HUES64 (cell line): Measurements from ENCODE around the gene DIPK1C.
A peak's percentile ranks its signal among the peaks of the same experiment; 100 is the strongest.

Source experiments
- H3K27ac ChIP-seq: 2 replicates; pipeline ENCODE4 v1.7.0; 2013; ENCODE audit warnings: low read depth, low read length, inconsistent platforms
- H3K27me3 ChIP-seq: 2 replicates; pipeline ENCODE4 v1.6.1; 2013; ENCODE audit warnings: mild to moderate bottlenecking, low read length; ENCODE audit not compliant: insufficient read depth
- H3K36me3 ChIP-seq: 2 replicates; pipeline ENCODE4 v1.6.1; 2013; ENCODE audit warnings: mild to moderate bottlenecking, low read length; ENCODE audit not compliant: insufficient read depth
- H3K4me1 ChIP-seq: 2 replicates; pipeline ENCODE4 v1.6.1; 2013; ENCODE audit warnings: mild to moderate bottlenecking, low read length, moderate library complexity; ENCODE audit not compliant: insufficient read depth
- H3K4me3 ChIP-seq: 2 replicates; pipeline ENCODE4 v1.5.1; 2013; ENCODE audit warnings: mild to moderate bottlenecking, low read length, moderate library complexity
- H3K9ac ChIP-seq: 2 replicates; pipeline ENCODE4 v1.6.1; 2013; ENCODE audit warnings: mild to moderate bottlenecking, low read depth, low read length
- H3K9me3 ChIP-seq: 2 replicates; pipeline ENCODE4 v1.6.1; 2013; ENCODE audit warnings: low read depth, low read length; ENCODE audit not compliant: insufficient read depth
- WGBS: fragments of 150-250, 120-280 bp; methylation state at CpG from one replicate; pipeline ENCODE4 v1.1.7; 2013; ENCODE audit warnings: missing lambda C conversion rate; 5-methylcytosine and 5-hydroxymethylcytosine counted together

The DIPK1C gene

GRCh38 chr18:74463254-74463653, 6.1 kb upstream of the DIPK1C start:
- Histone ChIP-seq H3K4me1 (no peaks in the 10 kb centered on the region), H3K9ac (no peak overlapping the region), H3K4me3 (no peak overlapping the region), H3K36me3 (no peaks in the 10 kb centered on the region), H3K27me3 (peaks cover 18% of the 10 kb centered on the region), H3K27ac (no peak overlapping the region), H3K9me3 (no peaks in the 10 kb centered on the region)
- WGBS: 92% methylated on average over 6 of the region's 8 CpGs

- Histone ChIP-seq H3K9ac (no peak overlapping the region), H3K36me3 (no peaks in the 10 kb centered on the region), H3K27me3 (peaks cover 41% of the 10 kb centered on the region), H3K4me1 (0 out of 2 replicates have a peak, but pooled peaks cover 4% of the 10 kb centered on the region), H3K4me3 (no peak overlapping the region), H3K9me3 (no peaks in the 10 kb centered on the region), H3K27ac (no peak overlapping the region)
- WGBS: 95% methylated on average over 7 of the region's 7 CpGs
Measured at GRCh38 chr18:74460825-74461224, 3.7 kb upstream of the DIPK1C start.

DNA sequence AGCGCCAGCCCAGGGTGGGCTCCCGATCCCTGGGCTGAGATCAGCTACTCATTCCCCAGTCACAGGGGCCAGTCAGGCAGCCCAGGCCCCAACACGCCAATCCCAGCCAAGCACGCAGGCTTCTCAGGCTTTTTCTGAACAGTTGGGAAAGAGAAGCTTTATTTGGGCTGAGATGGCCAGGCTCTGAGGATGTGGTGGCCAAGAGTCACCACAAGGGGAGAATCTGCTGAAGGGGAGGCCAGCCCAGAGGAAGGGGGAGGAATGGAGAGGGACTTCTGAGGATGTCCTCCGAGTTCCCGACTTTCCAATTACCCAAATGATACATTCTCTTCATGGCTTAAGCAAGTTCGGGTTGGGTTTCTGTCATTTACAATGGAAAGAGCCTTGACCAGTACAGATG, 2.8 kb upstream of the DIPK1C start:
- Histone ChIP-seq H3K27ac (no peak overlapping the region), H3K36me3 (no peaks in the 10 kb centered on the region), H3K4me1 (0 out of 2 replicates have a peak, but pooled peaks cover 5% of the 10 kb centered on the region), H3K27me3 (peaks cover 50% of the 10 kb centered on the region), H3K9ac (no peak overlapping the region), H3K4me3 (no peak overlapping the region), H3K9me3 (no peaks in the 10 kb centered on the region)
- WGBS: 57% methylated on average over 7 of the region's 7 CpGs

- Histone ChIP-seq H3K4me1 (0 out of 2 replicates have a peak, but pooled peaks cover 9% of the 10 kb centered on the region), H3K4me3 (peak overlapping the region; percentile 46; the same call in 1 of the 2 replicates)
Measured at GRCh38 chr18:74457725-74458421, 765 bp upstream of the DIPK1C start.

GRCh38 chr18:74456349-74457042, 612 bp downstream of the DIPK1C start:
- Histone ChIP-seq H3K36me3 (no peaks in the 10 kb centered on the region), H3K4me1 (0 out of 2 replicates have a peak, but pooled peaks cover 9% of the 10 kb centered on the region), H3K27ac (no peak overlapping the region), H3K27me3 (peaks cover 60% of the 10 kb centered on the region), H3K9ac (peak overlapping the region; percentile 21), H3K9me3 (no peaks in the 10 kb centered on the region), H3K4me3 (peak overlapping the region; percentile 61)
- WGBS: 1% methylated on average over 69 of the region's 69 CpGs

More at GRCh38 chr18:74457725-74458421, 765 bp upstream of the DIPK1C start:
- Histone ChIP-seq H3K27me3 (peaks cover 60% of the 10 kb centered on the region), H3K36me3 (no peaks in the 10 kb centered on the region), H3K9ac (no peak overlapping the region), H3K9me3 (no peaks in the 10 kb centered on the region), H3K27ac (no peak overlapping the region)
- WGBS: 64% methylated on average over 34 of the region's 34 CpGs

- Histone ChIP-seq H3K27me3 (peaks cover 60% of the 10 kb centered on the region), H3K9ac (no peak overlapping the region), H3K9me3 (no peaks in the 10 kb centered on the region), H3K27ac (no peak overlapping the region), H3K4me1 (0 out of 2 replicates have a peak, but pooled peaks cover 9% of the 10 kb centered on the region), H3K36me3 (no peaks in the 10 kb centered on the region), H3K4me3 (peak overlapping the region; percentile 61)
- 19% methylated on average over 7 of the region's 7 CpGs for WGBS
Measured at GRCh38 chr18:74456017-74456348, 1.1 kb downstream of the DIPK1C start.

DNA sequence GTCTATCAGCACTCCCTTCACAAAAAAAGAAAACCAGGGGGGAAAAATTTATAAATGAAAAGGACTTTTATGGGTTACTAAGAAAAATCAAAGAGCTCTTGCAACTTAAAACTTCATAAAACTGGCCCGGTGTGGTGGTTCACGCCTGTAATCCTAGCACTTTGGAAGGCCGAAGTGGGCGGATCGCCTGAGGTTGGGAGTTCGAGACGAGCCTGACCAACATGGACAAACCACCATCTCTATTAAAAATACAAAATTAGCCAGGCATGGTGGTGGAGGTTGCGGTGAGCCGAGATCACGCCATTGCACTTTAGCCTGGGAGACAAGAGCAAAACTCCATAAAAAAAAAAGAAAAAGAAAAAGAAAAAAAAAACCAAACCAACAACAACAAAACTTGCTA, 1.7 kb downstream of the DIPK1C start:
- no peaks in the 10 kb centered on the region for H3K9me3 ChIP-seq
- no peak overlapping the region for H3K27ac ChIP-seq
- no peaks in the 10 kb centered on the region for H3K36me3 ChIP-seq
- peaks cover 58% of the 10 kb centered on the region for H3K27me3 ChIP-seq
- 0 out of 2 replicates have a peak, but pooled peaks cover 9% of the 10 kb centered on the region for H3K4me1 ChIP-seq
- no peak overlapping the region for H3K4me3 ChIP-seq
- H3K9ac ChIP-seq: no peak overlapping the region
- WGBS: 94% methylated on average over 10 of the region's 10 CpGs

GRCh38 chr18:74454279-74454751, 2.8 kb downstream of the DIPK1C start:
- H3K27ac ChIP-seq: no peak overlapping the region
- H3K9ac ChIP-seq: no peak overlapping the region
- H3K4me3 ChIP-seq: no peak overlapping the region
- peaks cover 53% of the 10 kb centered on the region for H3K27me3 ChIP-seq
- 90% methylated on average over 9 of the region's 9 CpGs for WGBS
- H3K4me1 ChIP-seq: 0 out of 2 replicates have a peak, but pooled peaks cover 9% of the 10 kb centered on the region
- H3K9me3 ChIP-seq: no peaks in the 10 kb centered on the region
- no peaks in the 10 kb centered on the region for H3K36me3 ChIP-seq

DNA sequence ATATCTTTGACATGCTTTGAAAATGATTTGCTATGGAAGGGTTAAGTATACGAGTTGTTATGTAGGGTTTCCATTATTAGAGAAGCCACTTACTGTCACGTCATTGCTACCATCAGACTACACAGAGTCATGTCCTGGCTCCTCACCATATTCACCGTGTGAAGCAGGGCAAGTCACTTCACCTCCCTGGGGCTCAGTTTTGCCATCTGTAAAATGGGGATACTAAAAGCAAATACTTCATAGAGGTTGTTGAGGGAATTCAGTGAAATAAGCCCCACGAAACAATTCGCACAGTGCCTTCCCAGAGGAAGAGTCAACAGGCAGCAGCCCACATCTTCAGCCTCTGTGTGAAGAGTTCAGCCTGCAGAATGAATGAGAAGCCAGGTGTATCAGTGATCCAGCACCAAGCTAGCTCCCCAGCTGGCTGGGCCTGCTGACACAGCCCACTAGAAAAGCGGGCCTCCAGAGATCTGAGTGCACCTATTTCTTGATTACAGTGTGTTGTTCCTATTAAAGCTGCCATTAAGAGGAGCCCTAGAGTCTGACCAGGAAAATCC, 3.4 kb downstream of the DIPK1C start:
- Histone ChIP-seq H3K36me3 (no peaks in the 10 kb centered on the region), H3K4me1 (0 out of 2 replicates have a peak, but pooled peaks cover 9% of the 10 kb centered on the region), H3K27me3 (peaks cover 47% of the 10 kb centered on the region), H3K9ac (no peak overlapping the region), H3K27ac (no peak overlapping the region), H3K4me3 (no peak overlapping the region), H3K9me3 (no peaks in the 10 kb centered on the region)
- 90% methylated on average over 6 of the region's 6 CpGs for WGBS

DNA sequence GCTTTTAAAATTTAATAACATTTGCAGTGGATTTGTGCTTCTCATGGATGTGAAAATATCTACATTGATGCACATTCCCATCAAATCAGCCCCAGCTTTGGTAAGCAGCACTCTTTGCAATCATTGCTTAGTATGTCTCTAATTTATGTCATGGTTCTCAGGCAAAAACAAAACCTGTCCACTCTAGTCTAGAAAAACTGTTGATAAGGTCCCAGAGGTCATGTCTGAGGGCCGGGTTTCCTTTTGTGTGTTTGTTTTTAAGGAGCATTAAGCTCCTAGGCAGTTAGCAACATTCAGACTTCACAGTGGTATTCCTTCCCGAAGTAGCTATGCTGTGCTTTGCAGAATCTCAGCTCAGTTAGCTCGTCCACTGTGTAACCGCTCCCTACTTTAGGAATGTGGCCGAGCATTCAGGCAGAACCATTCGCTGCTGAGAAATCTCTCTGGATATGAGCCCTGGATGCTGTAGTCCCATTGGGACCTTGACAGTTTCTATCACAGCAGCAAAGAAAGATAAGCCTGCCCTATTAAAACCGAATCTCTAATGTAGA, 4.0 kb downstream of the DIPK1C start:
- Histone ChIP-seq H3K27ac (no peak overlapping the region), H3K9ac (no peak overlapping the region), H3K9me3 (no peaks in the 10 kb centered on the region), H3K4me1 (0 out of 2 replicates have a peak, but pooled peaks cover 9% of the 10 kb centered on the region), H3K4me3 (no peak overlapping the region), H3K27me3 (peaks cover 41% of the 10 kb centered on the region), H3K36me3 (no peaks in the 10 kb centered on the region)
- 89% methylated on average over 7 of the region's 7 CpGs for WGBS

GRCh38 chr18:74451148-74451547, 6.0 kb downstream of the DIPK1C start:
- H3K4me3 ChIP-seq: no peak overlapping the region
- 92% methylated on average over 11 of the region's 11 CpGs for WGBS
- H3K9ac ChIP-seq: no peak overlapping the region
- no peak overlapping the region for H3K27ac ChIP-seq
- no peaks in the 10 kb centered on the region for H3K9me3 ChIP-seq
- H3K36me3 ChIP-seq: no peaks in the 10 kb centered on the region
- H3K4me1 ChIP-seq: 0 out of 2 replicates have a peak, but pooled peaks cover 8% of the 10 kb centered on the region
- H3K27me3 ChIP-seq: peaks cover 23% of the 10 kb centered on the region
